Cardiac septum (tissue), 1 donor: ENCODE data around the gene TCF7. TPM values are rescaled to one million over a fixed set of nuclear protein-coding genes. Genes with fewer than 3 reads are reported as not detected.
"Not testable (repeated sequence)": the region's sequence is repeated elsewhere in the genome, so short reads cannot be mapped to it uniquely, and the experiment has no call there.

Experiments used
- DNase-seq: peaks from one replicate; pipeline ENCODE4 v3.0.0-alpha.2; 2020; ENCODE audit warnings: low spot score
- intact Hi-C: fragments of 100-400 bp; cut with DNase I; formaldehyde crosslinking; loops from one replicate; pipeline ENCODE4 v1.14.0; 2022
- total RNA-seq: library from RNA; stranded (reverse); fragmentation: NEBNext Ultra II Directional; extraction: Animal tissue kit (Norgen Biotek cat#: 25700); gene quantifications from one replicate; pipeline ENCODE4 v1.2.1, GENCODE V29; 2021
- donor health status: DM: no; HTN: no; CAD: no.

Gene TCF7
- total RNA-seq, 1 donor from 2014 or later = 2.2 TPM

- DNase-seq = peak; percentile 79
- intact Hi-C loops = loop anchor here (2.0 kb wide), 1 partner anchor 40 kb away; no protein-coding TSS in a partner anchor
These were observed 26.2 kb downstream of the TCF7 start for GRCh38 chr5:134140530-134141201.

GRCh38 chr5:134141331-134142050 lies 27.0 kb downstream of the TCF7 start:
- intact Hi-C loops = loop anchor here (2.0 kb wide), 1 partner anchor 41 kb away; no protein-coding TSS in a partner anchor

GRCh38 chr5:134142052-134142451 lies 27.6 kb downstream of the TCF7 start:
- peak; percentile 58 for DNase-seq
- intact Hi-C loops = no loop called here

More at GRCh38 chr5:134141331-134142050, 27.0 kb downstream of the TCF7 start:
- peak; percentile 51 for DNase-seq

- intact Hi-C loops = no loop called here
- peak; percentile 29 for DNase-seq
These were observed 28.3 kb downstream of the TCF7 start for GRCh38 chr5:134142806-134143205.

- DNase-seq = peak; percentile 47
- intact Hi-C loops = no loop called here
These were observed 28.9 kb downstream of the TCF7 start for GRCh38 chr5:134143431-134143830.

- peak; percentile 57 for DNase-seq
- intact Hi-C loops = loop anchor here (2.0 kb wide), 1 partner anchor 105 kb away; no protein-coding TSS in a partner anchor
These were observed 29.8 kb downstream of the TCF7 start for GRCh38 chr5:134143944-134144941.

- intact Hi-C loops = loop anchor here (2.0 kb wide), 1 partner anchor 106 kb away; no protein-coding TSS in a partner anchor
These were observed 30.7 kb downstream of the TCF7 start for GRCh38 chr5:134145041-134145757.

GRCh38 chr5:134145779-134146581 lies 31.5 kb downstream of the TCF7 start:
- intact Hi-C loops = loop anchor here (2.0 kb wide), 1 partner anchor 107 kb away; no protein-coding TSS in a partner anchor

More at GRCh38 chr5:134145041-134145757, 30.7 kb downstream of the TCF7 start:
- DNase-seq = peak; percentile 55

GRCh38 chr5:134146651-134147518 lies 32.4 kb downstream of the TCF7 start:
- intact Hi-C loops = no loop called here
- DNase-seq = peak; percentile 39

More at GRCh38 chr5:134145779-134146581, 31.5 kb downstream of the TCF7 start:
- peak; percentile 87 for DNase-seq

GRCh38 chr5:134148316-134148715 lies 33.8 kb downstream of the TCF7 start:
- DNase-seq = no peak
- intact Hi-C loops = no loop called here

GRCh38 chr5:134148986-134149539 lies 34.6 kb downstream of the TCF7 start:
- intact Hi-C loops = no loop called here

GRCh38 chr5:134149571-134150303 lies 35.3 kb downstream of the TCF7 start:
- intact Hi-C loops = no loop called here
- DNase-seq = no peak

More at GRCh38 chr5:134148986-134149539, 34.6 kb downstream of the TCF7 start:
- no peak for DNase-seq

GRCh38 chr5:134151723-134152122 lies 37.2 kb downstream of the TCF7 start:
- no peak for DNase-seq
- intact Hi-C loops = no loop called here

GRCh38 chr5:134152173-134152832 lies 37.8 kb downstream of the TCF7 start:
- DNase-seq, intact Hi-C loops: not testable (repeated sequence)

GRCh38 chr5:134153241-134153640 lies 38.8 kb downstream of the TCF7 start:
- DNase-seq = no peak
- intact Hi-C loops = no loop called here
